H9 (cell line): ENCODE results near the gene MAPK8IP1. TPM values are rescaled to one million over a fixed set of nuclear protein-coding genes. Genes with fewer than 3 reads are reported as not detected.

ENCODE experiments used
- DNase-seq: peaks from one replicate; pipeline ENCODE4 v3.0.0-alpha.2; 2017
- H2AFZ ChIP-seq: one replicate; pipeline ENCODE4 v1.6.1; 2013; ENCODE audit warnings: mild to moderate bottlenecking, low read length, control low read depth, moderate library complexity
- H2AK5ac ChIP-seq: 2 replicates; pipeline ENCODE4 v1.6.1; 2013; ENCODE audit warnings: low read length, control low read depth, mixed read lengths; ENCODE audit not compliant: insufficient read length
- H2BK120ac ChIP-seq: one replicate; pipeline ENCODE4 v1.6.1; 2013; ENCODE audit warnings: low read depth, mild to moderate bottlenecking, low read length, control low read depth, inconsistent platforms; ENCODE audit not compliant: poor library complexity, severe bottlenecking
- H2BK12ac ChIP-seq: 2 replicates; pipeline ENCODE4 v1.6.1; 2013; ENCODE audit warnings: low read length, control low read depth, mixed read lengths, low read depth; ENCODE audit not compliant: insufficient read length
- H2BK15ac ChIP-seq: 2 replicates; pipeline ENCODE4 v1.6.1; 2013; ENCODE audit warnings: low read depth, low read length, control low read depth
- H2BK20ac ChIP-seq: one replicate; pipeline ENCODE4 v1.6.1; 2013; ENCODE audit warnings: low read depth, mild to moderate bottlenecking, low read length, control low read depth, inconsistent platforms; ENCODE audit not compliant: poor library complexity, severe bottlenecking
- H2BK5ac ChIP-seq: 2 replicates; pipeline ENCODE4 v1.6.1; 2013; ENCODE audit warnings: low read length, control low read depth, mixed read lengths; ENCODE audit not compliant: insufficient read length
- H3K14ac ChIP-seq: 2 replicates; pipeline ENCODE4 v1.6.1; 2013; ENCODE audit warnings: low read length, control low read depth; ENCODE audit not compliant: insufficient read depth
- H3K18ac ChIP-seq: 2 replicates; pipeline ENCODE4 v1.6.1; 2013; ENCODE audit warnings: low read depth, mild to moderate bottlenecking, mixed read lengths, low read length, control low read depth; ENCODE audit not compliant: insufficient read length
- H3K23ac ChIP-seq: 2 replicates; pipeline ENCODE4 v1.6.1; 2013; ENCODE audit warnings: low read length, control low read depth, mixed read lengths, low read depth; ENCODE audit not compliant: insufficient read length
- H3K23me2 ChIP-seq: 2 replicates; pipeline ENCODE4 v1.6.1; 2013; ENCODE audit warnings: low read depth, mild to moderate bottlenecking, mixed read lengths, low read length, control low read depth; ENCODE audit not compliant: insufficient read length, poor library complexity, severe bottlenecking
- H3K27ac ChIP-seq: 2 replicates; pipeline ENCODE4 v1.5.1; 2013; ENCODE audit warnings: low read length, control low read depth, mixed read lengths, low read depth; ENCODE audit not compliant: insufficient read length
- H3K27me3 ChIP-seq: 2 replicates; pipeline ENCODE4 v1.6.1; 2013; ENCODE audit warnings: low read length, control low read depth, inconsistent platforms; ENCODE audit not compliant: insufficient read depth
- H3K4ac ChIP-seq: 2 replicates; pipeline ENCODE4 v1.6.1; 2013; ENCODE audit warnings: low read depth, mild to moderate bottlenecking, control low read depth, inconsistent platforms, low read length, moderate library complexity
- H3K4me1 ChIP-seq: 2 replicates; pipeline ENCODE4 v1.6.1; 2013; ENCODE audit warnings: low read length, control low read depth, inconsistent platforms; ENCODE audit not compliant: insufficient read depth
- H3K4me2 ChIP-seq: 2 replicates; pipeline ENCODE4 v1.6.1; 2013; ENCODE audit warnings: low read length, control low read depth, mixed read lengths; ENCODE audit not compliant: insufficient read length, insufficient read depth
- H3K56ac ChIP-seq: 2 replicates; pipeline ENCODE4 v1.6.1; 2013; ENCODE audit warnings: low read depth, mild to moderate bottlenecking, mixed read lengths, low read length, control low read depth; ENCODE audit not compliant: insufficient read length
- H3K79me1 ChIP-seq: 2 replicates; pipeline ENCODE4 v1.6.1; 2013; ENCODE audit warnings: low read depth, mild to moderate bottlenecking, moderate library complexity, low read length, control low read depth, inconsistent platforms; ENCODE audit not compliant: insufficient read depth, poor library complexity, severe bottlenecking
- H3K79me2 ChIP-seq: 2 replicates; pipeline ENCODE4 v1.6.1; 2013; ENCODE audit warnings: low read length, control low read depth, inconsistent platforms; ENCODE audit not compliant: insufficient read depth
- H3K9ac ChIP-seq: 2 replicates; pipeline ENCODE4 v1.6.1; 2013; ENCODE audit warnings: low read length, control low read depth, mixed read lengths; ENCODE audit not compliant: insufficient read length; ENCODE audit errors: extremely low read depth
- H3K9me3 ChIP-seq: one replicate; pipeline ENCODE4 v1.6.1; 2013; ENCODE audit warnings: low read depth, low read length, inconsistent platforms; ENCODE audit not compliant: control insufficient read depth
- H3T11ph ChIP-seq: one replicate; pipeline ENCODE4 v1.6.1; 2013; ENCODE audit warnings: mild to moderate bottlenecking, low read length, control low read depth, inconsistent platforms
- H4K20me1 ChIP-seq: one replicate; pipeline ENCODE4 v1.6.1; 2013; ENCODE audit not compliant: control insufficient read depth, insufficient read length, insufficient read depth
- H4K5ac ChIP-seq: 2 replicates; pipeline ENCODE4 v1.6.1; 2013; ENCODE audit warnings: low read depth, mild to moderate bottlenecking, mixed read lengths, low read length, control low read depth; ENCODE audit not compliant: insufficient read length
- H4K8ac ChIP-seq: replicated peaks from 2 replicates; pipeline ENCODE4 v1.6.1; 2013; ENCODE audit warnings: low read length, control low read depth, mixed read lengths, low read depth; ENCODE audit not compliant: insufficient read length
- H4K91ac ChIP-seq: 2 replicates; pipeline ENCODE4 v1.6.1; 2013; ENCODE audit warnings: low read depth, mild to moderate bottlenecking, moderate library complexity, mixed read lengths, low read length, control low read depth; ENCODE audit not compliant: insufficient read length
- H3K27ac Mint-ChIP-seq, 3 experiments: 2 replicates in 2 of 3; 3 replicates in 1 of 3; pipeline ENCODE4 v1.8.0; 2020 to 2021; ENCODE audit warnings: mixed read lengths in 3 of 3, mild to moderate bottlenecking in 1 of 3, moderate library complexity in 1 of 3
- H3K27me3 Mint-ChIP-seq: 2 replicates; pipeline ENCODE4 v1.8.0; 2021; ENCODE audit warnings: low read depth, mild to moderate bottlenecking, moderate library complexity, mixed read lengths
- H3K36me3 Mint-ChIP-seq, 3 experiments: 2 replicates in 2 of 3; 3 replicates in 1 of 3; pipeline ENCODE4 v1.8.0; 2020 to 2021; ENCODE audit warnings: low read depth in 3 of 3, mixed read lengths in 3 of 3; ENCODE audit not compliant: insufficient read depth in 1 of 3
- H3K4me1 Mint-ChIP-seq, 2 experiments: 2 replicates each; pipeline ENCODE4 v1.8.0; 2020; ENCODE audit warnings: mixed read lengths in 2 of 2
- H3K4me3 Mint-ChIP-seq, 2 experiments: 2 replicates in 1 of 2; 3 replicates in 1 of 2; pipeline ENCODE4 v1.8.0; 2020 to 2021; ENCODE audit warnings: mild to moderate bottlenecking in 2 of 2, mixed read lengths in 2 of 2, moderate library complexity in 1 of 2
- H3K9me3 Mint-ChIP-seq, 2 experiments: 2 replicates in 1 of 2; 3 replicates in 1 of 2; pipeline ENCODE4 v1.8.0; 2020; ENCODE audit warnings: mild to moderate bottlenecking in 2 of 2, mixed read lengths in 2 of 2, moderate library complexity in 1 of 2
- WGBS: extraction: QIAGEN DNeasy Blood & Tissue Kit; methylation state at CpG from one replicate; pipeline ENCODE4 v1.1.7; 2013; ENCODE audit warnings: missing lambda C conversion rate, low lambda C conversion rate, mixed read lengths; ENCODE audit not compliant: insufficient read length; ENCODE audit errors: extremely low coverage; 5-methylcytosine and 5-hydroxymethylcytosine counted together
- total RNA-seq: library from RNA; stranded (reverse); gene quantifications from 2 replicates; pipeline ENCODE4 v1.2.1, GENCODE V29; 2021
- TF ChIP-seq, protein P1 (sequence below): fragments of 200-600 bp; sonication (generic); conservative IDR thresholded peaks from 3 replicates; pipeline ENCODE4 v1.8.0; 2021; ENCODE audit warnings: antibody characterized with exemption, mild to moderate bottlenecking

MAPK8IP1 gene
- total RNA-seq, 1 experiment from 2014 or later: 30.2 TPM

DNA sequence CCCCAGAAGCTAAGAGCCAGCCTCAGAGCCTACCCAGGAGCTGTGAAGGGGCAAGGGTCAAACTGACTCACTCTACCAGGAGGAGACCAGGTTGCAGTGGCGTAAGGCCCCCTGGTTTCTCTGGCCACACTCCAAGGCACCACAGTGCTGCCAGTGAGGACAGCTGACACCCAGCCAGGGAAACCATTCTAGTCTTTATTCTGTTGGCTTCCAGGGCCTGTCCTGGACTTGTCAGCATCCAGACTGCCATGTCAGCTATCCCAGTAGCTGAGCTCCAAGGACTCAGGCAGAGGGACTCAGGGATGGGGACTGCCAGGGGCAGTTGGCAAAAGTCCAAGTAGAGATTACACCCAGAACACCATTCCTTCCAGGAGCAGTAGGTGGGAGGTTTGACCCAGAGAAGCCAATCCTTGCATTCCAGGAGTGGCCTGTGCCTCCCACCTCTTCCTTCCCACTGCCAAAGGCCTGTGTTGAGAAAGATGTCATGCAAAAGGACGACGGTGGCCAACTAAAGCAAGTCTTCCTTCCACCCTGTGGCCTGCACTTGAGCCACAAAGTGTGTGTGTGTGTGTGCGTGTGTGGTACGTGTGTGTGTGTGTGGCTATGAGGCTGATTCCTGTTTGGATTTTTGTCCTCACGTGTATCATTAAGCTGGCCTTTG is 3.6 kb upstream of the MAPK8IP1 start:
- Histone ChIP-seq H2BK12ac (no peak overlapping the region), H3K23me2 (no peaks in the 10 kb centered on the region), H2BK15ac (no peak overlapping the region), H4K20me1 (no peaks in the 10 kb centered on the region), H4K91ac (no peak overlapping the region), H3K9me3 (no peaks in the 10 kb centered on the region), H3T11ph (no peak overlapping the region), H3K4me2 (no peak overlapping the region), H3K14ac (no peak overlapping the region), H2AK5ac (no peak overlapping the region), H2BK5ac (no peak overlapping the region), H3K56ac (no peak overlapping the region), H3K4ac (no peak overlapping the region), H4K8ac (no peak overlapping the region), H2AFZ (no peak overlapping the region), H3K4me1 (0 out of 2 replicates have a peak, but pooled peaks cover 1% of the 10 kb centered on the region), H3K9ac (no peak overlapping the region), H4K5ac (no peak overlapping the region), H3K23ac (no peak overlapping the region), H3K79me1 (no peaks in the 10 kb centered on the region), H3K27me3 (no peaks in the 10 kb centered on the region), H2BK20ac (no peak overlapping the region), H3K27ac (no peak overlapping the region), H3K18ac (no peak overlapping the region), H2BK120ac (no peak overlapping the region), H3K79me2 (no peaks in the 10 kb centered on the region)
- H3K27me3 Mint-ChIP-seq: peaks cover 10% of the 10 kb centered on the region
- WGBS: no CpG with 5 or more reads among the region's 6 CpGs
- no peak for DNase-seq
- H3K9me3 Mint-ChIP-seq: no peaks in the 10 kb centered on the region
- H3K4me1 Mint-ChIP-seq: peaks cover 11 to 13% of the 10 kb centered on the region in 2 experiments
- no peak overlapping the region for H3K27ac Mint-ChIP-seq
- H3K36me3 Mint-ChIP-seq: peaks cover 0 to 10% (median 1%) of the 10 kb centered on the region in 3 experiments; a peak in 3 of 7 replicates
- TF ChIP-seq, protein P1, sequence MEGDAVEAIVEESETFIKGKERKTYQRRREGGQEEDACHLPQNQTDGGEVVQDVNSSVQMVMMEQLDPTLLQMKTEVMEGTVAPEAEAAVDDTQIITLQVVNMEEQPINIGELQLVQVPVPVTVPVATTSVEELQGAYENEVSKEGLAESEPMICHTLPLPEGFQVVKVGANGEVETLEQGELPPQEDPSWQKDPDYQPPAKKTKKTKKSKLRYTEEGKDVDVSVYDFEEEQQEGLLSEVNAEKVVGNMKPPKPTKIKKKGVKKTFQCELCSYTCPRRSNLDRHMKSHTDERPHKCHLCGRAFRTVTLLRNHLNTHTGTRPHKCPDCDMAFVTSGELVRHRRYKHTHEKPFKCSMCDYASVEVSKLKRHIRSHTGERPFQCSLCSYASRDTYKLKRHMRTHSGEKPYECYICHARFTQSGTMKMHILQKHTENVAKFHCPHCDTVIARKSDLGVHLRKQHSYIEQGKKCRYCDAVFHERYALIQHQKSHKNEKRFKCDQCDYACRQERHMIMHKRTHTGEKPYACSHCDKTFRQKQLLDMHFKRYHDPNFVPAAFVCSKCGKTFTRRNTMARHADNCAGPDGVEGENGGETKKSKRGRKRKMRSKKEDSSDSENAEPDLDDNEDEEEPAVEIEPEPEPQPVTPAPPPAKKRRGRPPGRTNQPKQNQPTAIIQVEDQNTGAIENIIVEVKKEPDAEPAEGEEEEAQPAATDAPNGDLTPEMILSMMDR: no peak
- no peak overlapping the region for H3K4me3 Mint-ChIP-seq
